Testis (tissue), 3 donors: ENCODE measurements around the gene IRF5. TPM values are rescaled to one million over a fixed set of nuclear protein-coding genes. Genes with fewer than 3 reads are reported as not detected.

ENCODE experiments used
- DNase-seq: peaks from one replicate; pipeline ENCODE4 v3.0.0-alpha.2; 2019
- H3K27ac ChIP-seq, 2 donors: fragments of 200-600 bp; sonication (generic); one replicate each; pipeline ENCODE4 v1.5.1; 2019
- H3K27me3 ChIP-seq: fragments of 200-600 bp; sonication (generic); one replicate; pipeline ENCODE4 v1.5.1; 2019
- H3K36me3 ChIP-seq: fragments of 200-600 bp; sonication (generic); one replicate; pipeline ENCODE4 v1.5.1; 2017; ENCODE audit warnings: low read depth; ENCODE audit errors: missing control alignments
- H3K4me1 ChIP-seq: fragments of 200-600 bp; sonication (generic); one replicate; pipeline ENCODE4 v1.5.1; 2019
- H3K4me3 ChIP-seq, 2 donors: fragments of 200-600 bp; sonication (generic); one replicate each; pipeline ENCODE4 v1.5.1; 2017 to 2019
- H3K9me3 ChIP-seq: fragments of 200-600 bp; sonication (generic); one replicate; pipeline ENCODE4 v1.5.1; 2017
- CTCF ChIP-seq, 3 experiments: fragments of 450-650 bp in 2 of 3; fragments of 200-600 bp in 1 of 3; sonication (generic) in 1 of 3; IDR thresholded peaks; one replicate each; pipeline ENCODE4 v1.5.1; 2016 to 2019; ENCODE audit warnings: antibody characterized with exemption in 3 of 3, mild to moderate bottlenecking in 2 of 3, moderate library complexity in 1 of 3
- POLR2A ChIP-seq: fragments of 450-650 bp; IDR thresholded peaks from one replicate; pipeline ENCODE4 v1.6.1; 2017; ENCODE audit warnings: antibody characterized with exemption, mild to moderate bottlenecking, moderate library complexity
- WGBS, 2 donors: methylation state at CpG; one replicate each; pipeline ENCODE4 v1.1.5; 2018; 5-methylcytosine and 5-hydroxymethylcytosine counted together
- intact Hi-C: fragments of 100-400 bp; cut with DNase I; formaldehyde crosslinking; loops from one replicate; pipeline ENCODE4 v1.15.1; 2023; ENCODE audit warnings: low total_unique reads
- polyA plus RNA-seq: library from polyadenylated mRNA; stranded (reverse); fragments of 350-450 nt; fragmentation: Illumina TruSeq; extraction: RNeasy Lipid Tissue Mini Kit (QIAGEN cat#74804); gene quantifications from one replicate; pipeline ENCODE4 v1.2.3, GENCODE V29; 2014; ENCODE audit warnings: low read depth, low replicate concordance; ENCODE audit not compliant: insufficient read depth
- total RNA-seq, 2 donors: library from RNA; depleted of rRNA; stranded (reverse); fragments of >200 nt; gene quantifications; one replicate each; pipeline ENCODE4 v1.2.3, GENCODE V29; 2016

The IRF5 gene
- total and polyA plus RNA-seq, 3 donors from 2014 or later: 2.9 to 5.6 (median 4.6) TPM

GRCh38 chr7:128902761-128903585 lies 34.8 kb upstream of the IRF5 start:
- 80 to 89% methylated on average over 12 of the region's 12 CpGs for WGBS, 2 donors
- Histone ChIP-seq H3K36me3 (no peaks in the 10 kb centered on the region), H3K27ac (no peak overlapping the region)

GRCh38 chr7:128903621-128904361 lies 33.9 kb upstream of the IRF5 start:
- 83 to 84% methylated on average over 7 to 14 of the region's 14 CpGs for WGBS, 2 donors
- intact Hi-C loops: no loop called here
- H3K27me3 ChIP-seq: no peaks in the 10 kb centered on the region
- TF ChIP-seq CTCF (IDR thresholded peaks at IDR 0.05) (no peak), POLR2A (no peak)
- H3K4me1 ChIP-seq: no peaks in the 10 kb centered on the region
- no peaks in the 10 kb centered on the region for H3K36me3 ChIP-seq
- no peak for DNase-seq
- no peak overlapping the region for H3K27ac ChIP-seq
- no peak overlapping the region for H3K4me3 ChIP-seq
- H3K9me3 ChIP-seq: no peaks in the 10 kb centered on the region

More at GRCh38 chr7:128902761-128903585, 34.8 kb upstream of the IRF5 start:
- TF ChIP-seq POLR2A (no peak), CTCF (IDR thresholded peaks at IDR 0.05) (no peak)
- Histone ChIP-seq H3K4me3 (no peak overlapping the region), H3K4me1 (no peaks in the 10 kb centered on the region), H3K27me3 (no peaks in the 10 kb centered on the region), H3K9me3 (no peaks in the 10 kb centered on the region)
- intact Hi-C loops: no loop called here
- no peak for DNase-seq

GRCh38 chr7:128904381-128905197 lies 33.1 kb upstream of the IRF5 start:
- Histone ChIP-seq H3K4me1 (no peaks in the 10 kb centered on the region), H3K27me3 (no peaks in the 10 kb centered on the region), H3K36me3 (no peaks in the 10 kb centered on the region), H3K27ac (no peak overlapping the region), H3K4me3 (no peak overlapping the region), H3K9me3 (no peaks in the 10 kb centered on the region)
- peak; percentile 26 to 53 (median 43) for TF ChIP-seq CTCF (IDR thresholded peaks at IDR 0.05)
- TF ChIP-seq POLR2A: no peak
- 55 to 63% methylated on average over 8 of the region's 8 CpGs for WGBS, 2 donors
- intact Hi-C loops: no loop called here
- DNase-seq: no peak

GRCh38 chr7:128906001-128906765 lies 31.5 kb upstream of the IRF5 start:
- WGBS, 2 donors: 95 to 96% methylated on average over 5 of the region's 5 CpGs
- H3K4me1 ChIP-seq: no peaks in the 10 kb centered on the region
- intact Hi-C loops: no loop called here
- H3K27me3 ChIP-seq: no peaks in the 10 kb centered on the region
- TF ChIP-seq POLR2A (no peak), CTCF (IDR thresholded peaks at IDR 0.05) (no peak)
- H3K27ac ChIP-seq: no peak overlapping the region
- H3K9me3 ChIP-seq: no peaks in the 10 kb centered on the region
- no peak overlapping the region for H3K4me3 ChIP-seq
- no peaks in the 10 kb centered on the region for H3K36me3 ChIP-seq
- DNase-seq: no peak
